Peyer's patch (tissue), 4 donors: ENCODE results near the gene ZNF48. TPM values are rescaled to one million over a fixed set of nuclear protein-coding genes. Genes with fewer than 3 reads are reported as not detected.

Experiments used
- DNase-seq, 3 donors: peaks; one replicate each; pipeline ENCODE4 v3.0.0-alpha.2; 2017 to 2019
- H3K27ac ChIP-seq, 4 donors: fragments of 200-600 bp; sonication (generic); one replicate each; pipeline ENCODE4 v1.5.1; 2016 to 2019
- H3K27me3 ChIP-seq, 2 donors: fragments of 200-600 bp; sonication (generic); one replicate each; pipeline ENCODE4 v1.5.1; 2019
- H3K36me3 ChIP-seq, 3 donors: fragments of 200-600 bp; sonication (generic); one replicate each; pipeline ENCODE4 v1.5.1; 2016 to 2019
- H3K4me1 ChIP-seq, 4 donors: fragments of 200-600 bp; sonication (generic); one replicate each; pipeline ENCODE4 v1.5.1; 2016 to 2019
- H3K4me3 ChIP-seq, 4 donors: fragments of 200-600 bp; sonication (generic); 1 replicate in 3 of 4; 2 replicates in 1 of 4; pipeline ENCODE4 v1.5.1; 2016 to 2019; ENCODE audit warnings: mild to moderate bottlenecking in 1 of 4
- H3K9me3 ChIP-seq, 4 donors: fragments of 200-600 bp; sonication (generic); one replicate each; pipeline ENCODE4 v1.5.1; 2016 to 2019; ENCODE audit warnings: mild to moderate bottlenecking in 1 of 4
- CTCF ChIP-seq, 6 experiments: fragments of 450-650 bp in 4 of 6; fragments of 200-600 bp in 2 of 6; sonication (generic) in 1 of 6; IDR thresholded peaks; one replicate each; pipeline ENCODE4 v1.5.1; 2017 to 2019; ENCODE audit warnings: antibody characterized with exemption in 6 of 6, mild to moderate bottlenecking in 3 of 6, moderate library complexity in 1 of 6
- POLR2A ChIP-seq, 2 donors: fragments of 450-650 bp; IDR thresholded peaks; one replicate each; pipeline ENCODE4 v1.5.1; 2017; ENCODE audit warnings: antibody characterized with exemption in 2 of 2, mild to moderate bottlenecking in 2 of 2, moderate library complexity in 2 of 2
- total RNA-seq, 4 donors: library from RNA; depleted of rRNA; stranded (reverse); fragments of >200 nt; gene quantifications; one replicate each; pipeline ENCODE4 v1.1.0, GENCODE V29; 2016

ZNF48 gene
- total RNA-seq, 4 donors from 2014 or later = 4.2 to 9.7 (median 7.1) TPM

- no peak for TF ChIP-seq CTCF (IDR thresholded peaks at IDR 0.05)
- TF ChIP-seq POLR2A (IDR thresholded peaks at IDR 0.05) = no peak
- H3K27me3 ChIP-seq = no peaks in the 10 kb centered on the region
These were observed 3.6 kb downstream of the ZNF48 start for GRCh38 chr16:30398661-30399434.

GRCh38 chr16:30399435-30400186 lies 4.4 kb downstream of the ZNF48 start:
- Histone ChIP-seq H3K27me3 (no peaks in the 10 kb centered on the region), H3K4me3 (peak overlapping the region; percentile 51 to 84 (median 63)), H3K4me1 (peaks cover 2 to 38% (median 12%) of the 10 kb centered on the region in 4 donors), H3K27ac (peak overlapping the region in 3 of 4 donors; percentile 61 to 86 (median 75)), H3K36me3 (peaks cover 0 to 15% (median 0%) of the 10 kb centered on the region in 3 donors), H3K9me3 (no peaks in the 10 kb centered on the region)
- TF ChIP-seq POLR2A (IDR thresholded peaks at IDR 0.05) = no peak
- TF ChIP-seq CTCF (IDR thresholded peaks at IDR 0.05) = no peak
- no peak for DNase-seq

More at GRCh38 chr16:30398661-30399434, 3.6 kb downstream of the ZNF48 start:
- no peak overlapping the region for H3K4me3 ChIP-seq
- peaks cover 2 to 44% (median 12%) of the 10 kb centered on the region in 4 donors for H3K4me1 ChIP-seq
- no peak for DNase-seq
- peak overlapping the region in 2 of 4 donors; percentile 75 to 86 for H3K27ac ChIP-seq
- peaks cover 0 to 15% (median 0%) of the 10 kb centered on the region in 3 donors for H3K36me3 ChIP-seq
- H3K9me3 ChIP-seq = no peaks in the 10 kb centered on the region

GRCh38 chr16:30401768-30402425 lies 6.7 kb downstream of the ZNF48 start:
- no peak overlapping the region for H3K4me3 ChIP-seq
- no peaks in the 10 kb centered on the region for H3K9me3 ChIP-seq
- no peak for DNase-seq
- H3K27ac ChIP-seq = no peak overlapping the region
- no peak for TF ChIP-seq POLR2A (IDR thresholded peaks at IDR 0.05)
- H3K36me3 ChIP-seq = peaks cover 0 to 15% (median 0%) of the 10 kb centered on the region in 3 donors
- peaks cover 0 to 24% (median 4%) of the 10 kb centered on the region in 4 donors for H3K4me1 ChIP-seq
- H3K27me3 ChIP-seq = no peaks in the 10 kb centered on the region

- H3K27me3 ChIP-seq = no peaks in the 10 kb centered on the region
- no peak for TF ChIP-seq POLR2A (IDR thresholded peaks at IDR 0.05)
- TF ChIP-seq CTCF (IDR thresholded peaks at IDR 0.05) = no peak
- no peak for DNase-seq
- no peaks in the 10 kb centered on the region for H3K36me3 ChIP-seq
- peak overlapping the region; percentile 72 to 88 (median 85) for H3K27ac ChIP-seq
- no peaks in the 10 kb centered on the region for H3K9me3 ChIP-seq
- H3K4me1 ChIP-seq = peaks cover 0 to 23% (median 7%) of the 10 kb centered on the region in 4 donors
- H3K4me3 ChIP-seq = peak overlapping the region; percentile 68 to 78 (median 73)
These were observed 11.5 kb downstream of the ZNF48 start for GRCh38 chr16:30406795-30407101.

GRCh38 chr16:30407102-30407803 lies 12.0 kb downstream of the ZNF48 start, which contains the start of gene ZNF771:
TSS of gene ZNF771 (plus strand) at chr16:30407606. CDS start at chr16:30408054, 448 bp downstream.
- Histone ChIP-seq H3K4me1 (peaks cover 0 to 20% (median 7%) of the 10 kb centered on the region in 4 donors), H3K27ac (peak within 1 kb of the TSS; percentile 72 to 88 (median 85)), H3K36me3 (no peaks in the 10 kb centered on the region), H3K4me3 (peak within 1 kb of the TSS; percentile 68 to 78 (median 73)), H3K27me3 (no peaks in the 10 kb centered on the region), H3K9me3 (no peaks in the 10 kb centered on the region)
- DNase-seq = peak; percentile 97 to 98 (median 97)
- TF ChIP-seq POLR2A (IDR thresholded peaks at IDR 0.05) = peak; percentile 38 to 50
- peak in 3 of 6 experiments; percentile 13 to 21 (median 19) for TF ChIP-seq CTCF (IDR thresholded peaks at IDR 0.05)
